Measurements from ENCODE around the gene FADS2.
A peak's percentile ranks its signal among the peaks of the same experiment; 100 is the strongest.

FADS2 gene

DNA sequence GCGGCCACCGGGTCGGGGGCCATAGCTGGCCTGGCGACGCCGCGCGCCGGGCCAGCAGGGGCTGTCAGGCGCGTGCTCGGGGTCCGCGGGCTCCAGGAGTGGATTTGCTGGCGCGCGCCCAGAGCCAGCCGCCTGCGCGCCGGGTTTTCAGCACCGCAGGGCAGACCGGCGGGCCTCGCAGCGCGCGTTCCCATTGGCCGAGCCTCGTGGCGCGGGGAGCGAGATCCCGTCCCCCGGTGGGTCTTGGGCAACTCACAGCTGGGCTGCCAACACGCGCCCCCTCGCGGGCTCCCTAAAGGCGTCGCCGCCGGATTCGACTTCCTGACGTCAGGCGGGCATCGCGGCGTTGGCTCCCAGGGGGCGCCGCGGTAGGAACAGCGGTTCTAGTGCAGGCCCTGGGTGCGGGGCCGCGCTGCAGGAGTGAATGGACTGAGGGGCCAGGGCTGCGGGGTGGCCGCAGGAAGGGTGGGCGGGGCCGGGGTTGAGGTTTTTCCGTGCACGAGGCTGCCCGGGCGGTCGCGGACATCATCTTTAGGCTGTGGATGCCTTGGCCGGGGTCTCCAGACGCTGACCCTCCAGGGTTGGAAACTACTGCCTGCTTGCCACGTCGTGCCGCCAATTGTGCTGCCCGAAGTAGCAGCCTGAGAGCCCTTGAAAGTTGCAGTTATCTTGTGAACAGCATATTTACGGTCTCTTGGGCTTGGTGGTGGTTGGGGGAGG, 11.2 kb upstream of the FADS2 start, which contains the start of gene FADS1:
TSS of gene FADS1 (minus strand) at position 268 of the 720 bp plus-strand sequence. CDS start at position 194, 74 bp downstream.
- 0 out of 2 replicates have a peak, but pooled peaks cover 4% of the 10 kb centered on the region for H3K27me3 ChIP-seq (replicated peaks; ENCODE audit: insufficient read depth, low read length)
- H3K9me2 ChIP-seq (replicated peaks; ENCODE audit: insufficient read depth, low read length): no peaks in the 10 kb centered on the region
- H3K79me2 ChIP-seq (ENCODE audit: low read length): no peaks in the 10 kb centered on the region
- peak within 1 kb of the TSS; percentile 99 for H3K4me2 ChIP-seq (ENCODE audit: low read depth, low read length)
- DNase-seq: peak; percentile 92
- peak within 1 kb of the TSS; percentile 53; the same call in 1 of the 2 replicates for H3K27ac ChIP-seq (ENCODE audit: low read length)
- TF ChIP-seq EZH2 (optimal IDR thresholded peaks at IDR 0.05; ENCODE audit: low read depth, low read length): no peak
- TF ChIP-seq, protein P1, sequence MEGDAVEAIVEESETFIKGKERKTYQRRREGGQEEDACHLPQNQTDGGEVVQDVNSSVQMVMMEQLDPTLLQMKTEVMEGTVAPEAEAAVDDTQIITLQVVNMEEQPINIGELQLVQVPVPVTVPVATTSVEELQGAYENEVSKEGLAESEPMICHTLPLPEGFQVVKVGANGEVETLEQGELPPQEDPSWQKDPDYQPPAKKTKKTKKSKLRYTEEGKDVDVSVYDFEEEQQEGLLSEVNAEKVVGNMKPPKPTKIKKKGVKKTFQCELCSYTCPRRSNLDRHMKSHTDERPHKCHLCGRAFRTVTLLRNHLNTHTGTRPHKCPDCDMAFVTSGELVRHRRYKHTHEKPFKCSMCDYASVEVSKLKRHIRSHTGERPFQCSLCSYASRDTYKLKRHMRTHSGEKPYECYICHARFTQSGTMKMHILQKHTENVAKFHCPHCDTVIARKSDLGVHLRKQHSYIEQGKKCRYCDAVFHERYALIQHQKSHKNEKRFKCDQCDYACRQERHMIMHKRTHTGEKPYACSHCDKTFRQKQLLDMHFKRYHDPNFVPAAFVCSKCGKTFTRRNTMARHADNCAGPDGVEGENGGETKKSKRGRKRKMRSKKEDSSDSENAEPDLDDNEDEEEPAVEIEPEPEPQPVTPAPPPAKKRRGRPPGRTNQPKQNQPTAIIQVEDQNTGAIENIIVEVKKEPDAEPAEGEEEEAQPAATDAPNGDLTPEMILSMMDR (IDR thresholded peaks at IDR 0.05; ENCODE audit: low read length): peak; percentile 52
- no peaks in the 10 kb centered on the region for H4K20me1 ChIP-seq (ENCODE audit: insufficient read depth, low read length)
- peak within 1 kb of the TSS; percentile 86 for H3K9ac ChIP-seq (ENCODE audit: low read length)
- H2AFZ ChIP-seq (ENCODE audit: low read length): peak within 1 kb of the TSS; percentile 74
- no peaks in the 10 kb centered on the region for H3K36me3 ChIP-seq (replicated peaks; ENCODE audit: insufficient read depth, low read length)
- H3K9me3 ChIP-seq (replicated peaks; ENCODE audit: insufficient read depth, low read length): no peaks in the 10 kb centered on the region
- H3K4me3 ChIP-seq (ENCODE audit: low read length): peak within 1 kb of the TSS; percentile 78
- peaks cover 18% of the 10 kb centered on the region for H3F3A ChIP-seq (ENCODE audit: insufficient read depth, low read length)
- H3K4me1 ChIP-seq (ENCODE audit: low read length): no peaks in the 10 kb centered on the region

DNA sequence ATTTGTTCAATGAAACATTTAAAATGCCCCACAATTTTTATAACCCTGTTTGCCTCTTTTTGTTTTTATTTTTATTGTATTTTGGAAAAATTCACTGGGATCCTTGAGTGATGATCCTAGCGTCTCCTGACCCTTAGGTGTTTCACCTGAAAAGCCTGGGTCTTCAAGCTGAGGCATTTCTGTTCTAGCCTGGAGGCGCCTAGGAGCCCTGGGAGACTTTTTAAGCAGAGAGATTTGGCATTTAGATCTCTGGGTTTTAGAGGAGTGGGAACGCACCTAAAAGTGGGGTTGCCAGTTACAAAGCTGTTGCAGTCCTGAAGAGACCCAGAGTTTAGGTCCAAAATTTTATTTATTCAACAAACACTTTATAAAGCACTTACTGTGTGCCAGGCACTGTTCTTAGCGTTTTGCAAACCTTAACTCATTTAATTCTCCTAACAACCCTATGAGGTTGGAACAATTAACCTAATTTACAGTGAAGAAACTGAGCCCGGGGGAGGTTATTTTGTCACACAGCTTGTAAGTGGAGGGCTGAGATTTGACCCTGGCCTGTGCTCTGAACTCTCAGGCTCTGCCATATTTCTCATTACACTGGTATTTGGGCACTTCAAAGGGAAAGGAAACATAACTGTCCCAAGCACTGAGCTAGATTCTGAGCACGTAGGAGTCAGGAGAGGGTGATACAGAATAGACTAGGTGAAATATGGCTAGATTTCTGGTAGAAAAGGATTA, 10.5 kb upstream of the FADS2 start:
- Histone ChIP-seq H3K27ac (ENCODE audit: low read length) (no peak overlapping the region), H3K4me1 (ENCODE audit: low read length) (no peaks in the 10 kb centered on the region)

DNA sequence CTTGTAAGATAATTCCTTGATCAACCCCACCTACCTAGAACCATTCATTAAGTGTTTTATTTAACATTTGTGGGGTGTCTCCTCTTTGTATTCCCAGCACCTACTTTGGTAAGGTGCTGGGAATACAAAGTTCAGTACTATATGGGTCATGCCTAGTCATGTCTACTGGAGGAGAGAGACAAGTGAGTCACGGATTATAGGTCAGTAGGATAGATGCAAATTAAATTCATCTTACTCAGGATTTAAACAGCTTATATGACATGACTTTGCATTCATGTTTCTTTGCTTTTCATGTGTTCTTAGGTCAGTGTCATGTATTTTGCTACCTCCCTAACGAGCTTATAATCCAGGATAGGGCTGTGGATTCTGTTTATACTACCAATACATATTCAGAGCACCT, 7.9 kb upstream of the FADS2 start:
- Histone ChIP-seq H3K27me3 (replicated peaks; ENCODE audit: insufficient read depth, low read length) (0 out of 2 replicates have a peak, but pooled peaks cover 4% of the 10 kb centered on the region), H3F3A (ENCODE audit: insufficient read depth, low read length) (peaks cover 18% of the 10 kb centered on the region), H3K4me3 (ENCODE audit: low read length) (no peak overlapping the region), H3K36me3 (replicated peaks; ENCODE audit: insufficient read depth, low read length) (no peaks in the 10 kb centered on the region), H2AFZ (ENCODE audit: low read length) (no peak overlapping the region), H3K9me2 (replicated peaks; ENCODE audit: insufficient read depth, low read length) (no peaks in the 10 kb centered on the region), H4K20me1 (ENCODE audit: insufficient read depth, low read length) (no peaks in the 10 kb centered on the region), H3K4me2 (ENCODE audit: low read depth, low read length) (no peak overlapping the region), H3K9me3 (replicated peaks; ENCODE audit: insufficient read depth, low read length) (no peaks in the 10 kb centered on the region), H3K9ac (ENCODE audit: low read length) (no peak overlapping the region), H3K27ac (ENCODE audit: low read length) (no peak overlapping the region), H3K79me2 (ENCODE audit: low read length) (no peaks in the 10 kb centered on the region), H3K4me1 (ENCODE audit: low read length) (no peaks in the 10 kb centered on the region)
- no peak for DNase-seq
- TF ChIP-seq, protein P1 (IDR thresholded peaks at IDR 0.05; ENCODE audit: low read length): no peak
- TF ChIP-seq EZH2phosphoT487 (IDR thresholded peaks at IDR 0.05; ENCODE audit: low read length) (no peak), EZH2 (optimal IDR thresholded peaks at IDR 0.05; ENCODE audit: low read depth, low read length) (no peak)

More for the DNA sequence above, 10.5 kb upstream of the FADS2 start:
- no peak for TF ChIP-seq EZH2 (optimal IDR thresholded peaks at IDR 0.05; ENCODE audit: low read depth, low read length)
- TF ChIP-seq EZH2phosphoT487 (IDR thresholded peaks at IDR 0.05; ENCODE audit: low read length): no peak
- TF ChIP-seq, protein P1 (IDR thresholded peaks at IDR 0.05; ENCODE audit: low read length): no peak
- H3F3A ChIP-seq (ENCODE audit: insufficient read depth, low read length): peaks cover 18% of the 10 kb centered on the region
- no peaks in the 10 kb centered on the region for H3K79me2 ChIP-seq (ENCODE audit: low read length)
- H3K4me3 ChIP-seq (ENCODE audit: low read length): peak overlapping the region; percentile 78; the same call in 1 of the 2 replicates
- no peaks in the 10 kb centered on the region for H3K36me3 ChIP-seq (replicated peaks; ENCODE audit: insufficient read depth, low read length)
- peak overlapping the region; percentile 86; the same call in 1 of the 2 replicates for H3K9ac ChIP-seq (ENCODE audit: low read length)
- no peaks in the 10 kb centered on the region for H3K9me3 ChIP-seq (replicated peaks; ENCODE audit: insufficient read depth, low read length)
- no peaks in the 10 kb centered on the region for H3K9me2 ChIP-seq (replicated peaks; ENCODE audit: insufficient read depth, low read length)
- H4K20me1 ChIP-seq (ENCODE audit: insufficient read depth, low read length): no peaks in the 10 kb centered on the region
- DNase-seq: no peak
- 0 out of 2 replicates have a peak, but pooled peaks cover 4% of the 10 kb centered on the region for H3K27me3 ChIP-seq (replicated peaks; ENCODE audit: insufficient read depth, low read length)
- H2AFZ ChIP-seq (ENCODE audit: low read length): 0 out of 2 replicates have a peak overlapping the region, but pooled peaks have one; percentile 53
- peak overlapping the region; percentile 99; the same call in 1 of the 2 replicates for H3K4me2 ChIP-seq (ENCODE audit: low read depth, low read length)
